Right lobe of liver (tissue), 6 donors: Measurements from ENCODE around the gene ZFYVE16. TPM values are rescaled to one million over a fixed set of nuclear protein-coding genes. Genes with fewer than 3 reads are reported as not detected.
"Not testable (repeated sequence)": the region's sequence is repeated elsewhere in the genome, so short reads cannot be mapped to it uniquely, and the experiment has no call there.

Experiments used
- ATAC-seq, 4 donors: fragments of 200-7000 bp; cut with Tn5 transposase; one replicate each; pipeline ENCODE4 v1.9.1; 2020; ENCODE audit warnings: mild to moderate bottlenecking in 4 of 4, moderate library complexity in 4 of 4
- DNase-seq, 3 donors: peaks; one replicate each; pipeline ENCODE4 v3.0.0-alpha.2; 2020
- H3K27ac ChIP-seq, 3 donors: fragments of 200-600 bp; one replicate each; pipeline ENCODE4 v1.8.0; 2022
- H3K27me3 ChIP-seq, 2 donors: fragments of 200-600 bp; one replicate each; pipeline ENCODE4 v1.8.0; 2022
- H3K36me3 ChIP-seq, 4 donors: fragments of 200-600 bp; sonication (generic) in 1 of 4; one replicate each; pipeline versions ENCODE4 v1.5.1 to v1.8.0; 2017 to 2022; ENCODE audit warnings: control low read depth in 1 of 4
- H3K4me1 ChIP-seq, 4 donors: fragments of 200-600 bp; sonication (generic) in 1 of 4; one replicate each; pipeline versions ENCODE4 v1.5.1 to v1.8.0; 2017 to 2022; ENCODE audit warnings: control low read depth in 1 of 4
- H3K4me3 ChIP-seq, 3 donors: fragments of 200-600 bp; one replicate each; pipeline ENCODE4 v1.8.0; 2022
- H3K9me3 ChIP-seq, 4 donors: fragments of 200-600 bp; sonication (generic) in 1 of 4; one replicate each; pipeline versions ENCODE4 v1.5.1 to v1.8.0; 2017 to 2022; ENCODE audit warnings: control low read depth in 1 of 4
- CTCF ChIP-seq, 4 donors: fragments of 200-600 bp in 3 of 4; fragments of 450-650 bp in 1 of 4; IDR thresholded peaks; one replicate each; pipeline versions ENCODE4 v1.5.1 to v1.8.0; 2016 to 2022; ENCODE audit warnings: antibody characterized with exemption in 4 of 4, mild to moderate bottlenecking in 2 of 4
- POLR2A ChIP-seq: fragments of 450-650 bp; IDR thresholded peaks from one replicate; pipeline ENCODE4 v1.6.1; 2017; ENCODE audit warnings: antibody characterized with exemption, mild to moderate bottlenecking
- WGBS: methylation state at CpG from one replicate; pipeline ENCODE4 v1.1.6; 2018; ENCODE audit warnings: low coverage, low lambda C conversion rate; ENCODE audit not compliant: insufficient coverage; ENCODE audit errors: missing lambda C conversion rate; 5-methylcytosine and 5-hydroxymethylcytosine counted together
- intact Hi-C, 2 donors: fragments of 100-400 bp; cut with DNase I; formaldehyde crosslinking; loops; one replicate each; pipeline versions ENCODE4 v1.11.2 to v1.14.1; 2022
- total RNA-seq, 6 experiments: library from RNA; depleted of rRNA in 2 of 6; stranded (reverse); fragments of >200 nt in 2 of 6; fragmentation: NEBNext Ultra II Directional in 3 of 6; extraction: Animal tissue kit (Norgen Biotek cat#: 25700) in 3 of 6; gene quantifications; one replicate each; pipeline versions ENCODE4 v1.1.0 to v1.2.4, GENCODE V29; 2016 to 2023
- donor health status: DM: no; HTN: yes; CAD: no.
- donor health status: DM: no; HTN: no; CAD: no.
- donor health status: DM: no; HTN: no; CAD: no.
- donor health status: DM: no; HTN: yes; CAD: no.
- donor health status: DM: no; HTN: yes; CAD: no.

ZFYVE16 gene
- total RNA-seq, 6 experiments from 2014 or later: 9.3 to 23.1 (median 14.0) TPM

DNA sequence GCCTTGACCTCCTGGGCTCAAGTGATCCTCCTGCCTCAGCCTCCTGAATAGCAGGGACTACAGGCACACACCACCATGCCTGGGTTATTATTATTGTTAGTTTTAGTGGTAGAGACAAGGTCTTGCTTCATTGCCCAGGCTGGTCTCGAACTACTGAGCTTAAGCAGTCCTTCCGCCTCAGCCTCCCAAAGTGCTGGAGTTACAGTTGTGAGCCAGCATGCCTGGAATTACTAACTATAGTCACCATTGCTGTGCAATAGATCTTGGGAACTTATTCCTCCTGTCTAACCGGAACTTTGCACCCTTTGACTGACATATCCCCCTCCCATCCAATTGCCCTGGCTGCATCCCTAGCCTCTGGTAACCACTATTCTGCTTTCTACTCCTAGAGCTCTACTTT is 83.4 kb downstream of the ZFYVE16 start:
- Histone ChIP-seq H3K4me3 (no peak overlapping the region), H3K27me3 (no peaks in the 10 kb centered on the region), H3K4me1 (peaks cover 0 to 13% (median 2%) of the 10 kb centered on the region in 4 donors), H3K27ac (no peak overlapping the region), H3K9me3 (no peaks in the 10 kb centered on the region), H3K36me3 (no peaks in the 10 kb centered on the region)
- intact Hi-C loops: no loop called here
- 100% methylated on average over 2 of the region's 3 CpGs for WGBS
- TF ChIP-seq CTCF (IDR thresholded peaks at IDR 0.05) (no peak), POLR2A (no peak)
- no peak for ATAC-seq
- DNase-seq: no peak

- no peak for TF ChIP-seq CTCF (IDR thresholded peaks at IDR 0.05)
- TF ChIP-seq POLR2A: no peak
- no peak overlapping the region for H3K4me3 ChIP-seq
- DNase-seq (no peak), ATAC-seq (no peak)
- WGBS: 78% methylated on average over 3 of the region's 3 CpGs
- peaks cover 0 to 7% (median 2%) of the 10 kb centered on the region in 4 donors for H3K4me1 ChIP-seq
- H3K36me3 ChIP-seq: no peaks in the 10 kb centered on the region
- intact Hi-C loops: no loop called here
- no peaks in the 10 kb centered on the region for H3K27me3 ChIP-seq
- no peak overlapping the region for H3K27ac ChIP-seq
- no peaks in the 10 kb centered on the region for H3K9me3 ChIP-seq
These were observed 84.9 kb downstream of the ZFYVE16 start for GRCh38 chr5:80492741-80493140.

DNA sequence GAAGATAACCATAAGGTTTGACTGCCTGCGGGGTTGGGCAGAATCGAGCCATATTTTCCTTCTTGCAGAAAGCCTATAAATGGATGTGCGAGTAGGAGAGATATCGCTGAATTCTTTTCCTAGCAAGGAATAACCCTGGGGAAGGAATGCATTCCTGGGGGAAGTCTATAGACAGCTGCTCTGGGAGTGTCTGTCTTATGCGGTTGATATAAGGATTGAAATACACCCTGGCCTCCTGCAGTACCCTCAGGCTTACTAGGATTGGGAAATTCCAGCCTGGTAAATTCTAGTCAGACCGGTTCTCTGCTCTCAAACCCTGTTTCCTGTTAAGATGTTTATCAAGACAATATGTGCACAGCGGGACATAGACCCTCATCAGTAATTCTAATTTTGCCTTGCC is 85.6 kb downstream of the ZFYVE16 start:
- DNase-seq, H3K9me3 ChIP-seq, H3K27me3 ChIP-seq, H3K27ac ChIP-seq, H3K4me3 ChIP-seq, H3K36me3 ChIP-seq, H3K4me1 ChIP-seq, intact Hi-C loops, ATAC-seq: not testable (repeated sequence)
- WGBS: 80% methylated on average over 7 of the region's 7 CpGs

DNA sequence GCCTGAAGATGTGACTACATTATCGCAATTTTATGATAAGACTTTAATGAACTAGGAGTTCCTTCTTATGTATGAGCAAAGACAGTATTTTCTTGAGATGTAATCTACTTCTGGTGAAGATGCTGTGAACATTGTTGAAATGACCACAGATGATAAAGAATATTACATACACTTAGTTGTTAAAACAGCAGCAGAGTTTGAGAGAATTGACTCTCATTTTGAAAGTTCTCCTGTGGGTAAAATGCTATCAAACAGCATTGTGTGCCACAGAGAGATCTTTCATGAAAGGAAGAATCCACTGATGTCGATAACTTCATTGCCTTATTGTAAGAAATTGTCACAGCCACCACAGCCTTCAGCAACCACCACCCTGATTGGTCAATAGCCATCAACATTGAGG is 88.0 kb downstream of the ZFYVE16 start:
- ATAC-seq (no peak), DNase-seq (no peak)
- Histone ChIP-seq H3K4me3 (no peak overlapping the region), H3K27ac (no peak overlapping the region), H3K27me3 (no peaks in the 10 kb centered on the region), H3K36me3 (no peaks in the 10 kb centered on the region), H3K9me3 (no peaks in the 10 kb centered on the region), H3K4me1 (no peaks in the 10 kb centered on the region)
- no peak for TF ChIP-seq CTCF (IDR thresholded peaks at IDR 0.05)
- no peak for TF ChIP-seq POLR2A
- WGBS: 72% methylated on average over 2 of the region's 2 CpGs
- intact Hi-C loops: no loop called here

DNA sequence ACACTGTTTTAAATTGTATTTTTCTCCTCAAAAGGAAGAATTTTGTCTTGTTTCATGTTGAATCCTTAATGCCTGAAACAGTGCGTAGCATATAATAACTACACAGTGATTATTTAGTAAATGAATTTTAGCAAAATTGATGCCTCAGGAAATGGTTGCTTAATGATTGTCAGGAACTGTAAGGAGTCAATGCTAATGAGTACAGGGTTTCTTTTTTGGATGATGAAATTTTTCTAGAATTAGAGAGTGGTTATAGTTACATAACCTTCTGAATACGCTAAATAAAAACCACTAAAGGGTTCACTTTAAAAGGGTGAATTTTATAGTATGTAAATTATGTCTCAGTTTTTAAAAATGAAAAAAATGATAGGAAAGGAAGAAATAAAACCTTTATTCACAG is 94.9 kb downstream of the ZFYVE16 start:
- no peak for DNase-seq
- H3K4me3 ChIP-seq: no peak overlapping the region
- TF ChIP-seq POLR2A (no peak), CTCF (IDR thresholded peaks at IDR 0.05) (no peak)
- no peaks in the 10 kb centered on the region for H3K9me3 ChIP-seq
- no peak for ATAC-seq
- H3K27me3 ChIP-seq: no peaks in the 10 kb centered on the region
- no peaks in the 10 kb centered on the region for H3K4me1 ChIP-seq
- intact Hi-C loops: no loop called here
- H3K27ac ChIP-seq: no peak overlapping the region
- no peaks in the 10 kb centered on the region for H3K36me3 ChIP-seq
- 79% methylated on average over 2 of the region's 2 CpGs for WGBS
